ENCODE results near the gene IQCM.

Gene IQCM

GRCh38 chr4:149766135-149766534 lies 49.5 kb downstream of the IQCM start:
- DNase-seq, result no peak

GRCh38 chr4:149765630-149766029 lies 50.0 kb downstream of the IQCM start:
- DNase-seq, result no peak

- DNase-seq, result no peak
Measured at GRCh38 chr4:149755969-149756368, 59.7 kb downstream of the IQCM start.

DNA sequence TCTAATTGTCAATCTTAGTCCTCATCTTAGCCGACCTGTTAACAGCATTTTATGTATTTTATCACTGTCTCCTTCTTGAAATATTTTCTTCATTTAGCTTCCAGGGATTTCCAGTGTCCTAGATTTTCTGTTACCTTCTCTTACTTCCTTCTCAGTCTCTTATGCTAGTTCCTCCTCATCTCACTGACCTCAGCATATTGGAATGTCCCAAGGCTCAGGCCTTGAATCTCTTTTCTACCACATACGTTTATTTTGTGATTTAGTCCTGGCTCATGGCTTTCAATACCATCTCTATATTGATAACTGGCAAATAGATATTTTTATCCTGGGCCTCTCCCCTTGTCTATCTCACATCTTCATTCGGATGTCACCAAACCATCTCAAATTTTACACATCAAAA lies 61.1 kb downstream of the IQCM start:
- DNase-seq, result no peak

DNA sequence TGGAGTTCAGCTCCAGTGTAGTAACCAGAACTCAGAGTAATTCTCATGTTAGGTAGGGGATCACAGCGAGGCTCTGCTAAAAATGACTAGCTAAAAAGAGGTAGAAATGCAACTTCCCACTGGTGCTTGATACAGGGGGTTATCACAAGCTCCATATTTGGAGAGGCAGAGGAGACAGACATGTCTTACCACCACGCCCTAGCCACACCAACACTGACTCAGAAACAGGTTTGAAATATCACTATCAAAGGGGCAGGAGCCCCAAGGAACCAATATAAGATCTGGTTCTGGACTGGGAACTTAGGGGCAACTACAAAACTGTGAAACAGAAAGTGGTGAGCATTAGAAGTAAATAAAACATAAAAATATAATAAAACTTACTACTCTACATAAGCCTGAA lies 62.9 kb downstream of the IQCM start:
- no peak for DNase-seq

- DNase-seq, result no peak
Measured at GRCh38 chr4:149751174-149751573, 64.5 kb downstream of the IQCM start.

DNA sequence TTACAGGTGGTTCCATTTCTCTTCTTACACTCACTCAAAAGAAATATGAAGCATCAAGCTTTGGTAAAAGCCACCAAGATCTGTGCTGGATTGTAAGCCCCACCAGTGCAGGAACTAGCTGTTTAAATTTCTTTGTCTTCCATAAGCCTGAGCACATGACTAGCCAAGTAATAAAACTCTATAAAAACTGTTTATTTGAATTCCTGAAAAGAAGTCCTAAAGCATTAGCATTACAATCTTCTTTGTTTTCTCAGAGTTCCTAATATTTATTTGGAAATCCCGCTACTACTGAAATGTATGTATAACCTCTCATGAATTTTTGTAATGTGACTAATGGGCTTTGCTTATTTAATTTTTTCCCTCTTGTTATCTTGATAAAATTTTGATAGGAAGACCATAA lies 65.9 kb downstream of the IQCM start:
- no peak for DNase-seq

GRCh38 chr4:149747646-149748045 lies 68.0 kb downstream of the IQCM start:
- no peak for DNase-seq

- no peak for DNase-seq
Measured at GRCh38 chr4:149746276-149746675, 69.4 kb downstream of the IQCM start.

- DNase-seq, result no peak
Measured at GRCh38 chr4:149741186-149741831, 74.3 kb downstream of the IQCM start.

GRCh38 chr4:149738156-149738555 lies 77.5 kb downstream of the IQCM start:
- no peak for DNase-seq

GRCh38 chr4:149735796-149736195 lies 79.8 kb downstream of the IQCM start:
- DNase-seq, result no peak

DNA sequence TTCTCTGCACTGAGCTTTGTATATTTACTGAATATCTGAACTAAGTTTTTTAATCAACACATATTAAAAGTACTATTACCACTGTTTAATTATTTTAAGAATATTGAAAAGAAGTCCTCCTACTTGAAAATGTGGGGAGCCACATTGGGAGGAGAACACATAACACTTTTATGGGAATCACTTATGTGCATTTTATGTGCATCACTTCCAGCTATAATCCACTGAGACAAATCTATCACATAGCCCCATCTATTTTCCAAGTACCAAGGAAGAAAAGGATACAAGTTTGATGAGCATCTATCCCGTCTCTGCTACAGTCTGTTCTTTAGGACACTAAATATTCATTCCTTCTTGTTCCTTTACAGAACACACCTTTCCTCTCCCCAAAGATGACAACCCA lies 87.2 kb downstream of the IQCM start:
- no peak for DNase-seq

DNA sequence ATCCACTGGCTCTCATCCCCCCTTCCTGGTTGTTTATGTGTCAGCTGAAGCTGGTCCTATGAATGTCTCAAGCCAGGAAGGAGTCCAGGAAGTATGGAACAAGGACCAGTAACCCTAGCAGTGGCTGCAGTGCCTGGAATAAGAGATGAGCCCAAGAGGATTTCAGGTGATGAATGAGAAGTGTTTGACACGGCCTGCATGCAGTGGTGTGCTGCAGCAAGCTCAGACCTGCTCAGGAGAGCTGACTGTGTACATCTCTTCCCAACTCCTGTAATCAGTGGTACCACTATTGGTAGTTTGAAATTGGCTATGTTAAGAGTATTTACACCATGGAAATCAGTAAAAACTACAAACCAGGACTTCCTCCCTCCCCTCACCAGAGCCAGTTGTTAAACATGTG lies 88.0 kb downstream of the IQCM start:
- no peak for DNase-seq

- DNase-seq, result no peak
Measured at GRCh38 chr4:149723065-149723464, 92.6 kb downstream of the IQCM start.

DNA sequence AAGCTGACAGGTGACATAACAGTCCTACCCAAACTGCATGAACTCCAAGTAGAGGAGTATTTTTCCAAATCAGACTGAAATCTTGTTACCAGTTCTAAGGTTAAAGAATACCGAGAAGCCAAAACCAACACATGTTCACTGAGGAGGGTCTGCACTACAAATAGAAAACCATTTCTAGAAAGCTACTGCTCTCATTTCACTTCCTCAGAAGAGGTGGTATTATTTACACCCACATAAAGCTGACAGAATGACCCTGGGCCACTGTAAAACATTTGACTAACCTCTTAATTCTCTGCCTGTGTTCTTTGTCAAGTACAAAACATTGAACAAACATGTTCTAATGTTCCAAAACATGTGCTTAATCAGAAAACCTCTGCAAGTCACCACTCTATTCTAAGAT lies 95.8 kb downstream of the IQCM start:
- DNase-seq, result no peak

DNA sequence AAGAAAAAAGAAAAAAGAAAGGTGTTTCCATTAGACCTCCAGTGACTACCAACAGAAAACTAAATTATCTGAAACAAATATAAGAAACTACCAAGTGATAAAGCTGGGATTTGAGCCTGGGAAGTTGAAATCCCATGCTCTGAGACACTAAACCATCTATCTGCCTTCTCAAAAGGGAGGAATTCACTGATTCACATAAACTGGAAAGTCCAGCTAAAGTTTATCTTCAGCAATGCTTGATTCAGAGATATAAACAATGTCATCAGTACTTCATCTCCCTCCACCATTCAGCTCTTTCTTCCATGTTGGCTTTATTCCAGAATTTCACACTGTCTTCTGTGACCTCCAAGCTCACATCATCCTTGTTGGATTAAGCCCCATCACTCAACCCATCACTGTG lies 96.3 kb downstream of the IQCM start:
- DNase-seq, result no peak

DNA sequence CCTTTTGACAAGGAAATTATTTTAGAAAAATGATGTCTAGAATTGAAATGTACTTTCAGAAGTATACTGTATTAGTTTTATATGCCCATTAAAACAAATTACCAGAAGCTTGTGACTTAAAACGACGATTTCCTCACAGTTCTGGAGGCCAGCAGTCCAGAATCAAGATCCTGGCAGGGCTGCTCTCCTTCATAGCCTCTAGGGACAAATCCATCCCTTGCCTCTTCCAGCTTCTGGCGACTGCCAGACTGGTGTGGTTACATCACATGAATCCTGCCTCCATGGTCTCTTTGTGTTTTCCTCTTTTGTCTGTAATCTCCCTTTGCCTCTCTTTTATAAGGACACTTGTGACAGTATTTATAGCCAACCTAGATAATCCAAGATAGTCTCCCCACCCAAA lies 97.1 kb downstream of the IQCM start:
- DNase-seq, result no peak

- no peak for DNase-seq
Measured at GRCh38 chr4:149716728-149717127, 98.9 kb downstream of the IQCM start.

GRCh38 chr4:149715822-149716585 lies 99.6 kb downstream of the IQCM start:
- DNase-seq, result no peak

GRCh38 chr4:149713031-149713430 lies 102.6 kb downstream of the IQCM start:
- no peak for DNase-seq

GRCh38 chr4:149711593-149712365 lies 103.9 kb downstream of the IQCM start:
- no peak for DNase-seq

DNA sequence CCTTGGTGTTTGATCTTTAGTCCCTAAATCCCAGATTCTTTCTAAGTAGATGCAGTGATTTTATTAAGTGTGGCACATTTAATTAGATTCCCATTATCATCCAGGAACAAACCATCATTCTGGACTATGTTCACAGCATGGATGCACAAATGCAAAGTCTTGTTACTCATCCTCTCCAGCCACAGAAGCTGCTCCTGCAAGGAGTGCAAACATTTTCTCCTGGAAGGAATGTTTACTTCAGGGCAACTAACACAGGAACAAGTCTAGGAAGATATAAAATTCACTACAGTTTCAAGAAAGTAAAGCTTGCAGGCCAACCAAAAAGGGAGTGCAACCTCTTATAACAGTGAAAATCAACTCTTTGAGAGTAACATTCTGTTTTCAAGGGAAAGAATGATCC lies 106.0 kb downstream of the IQCM start:
- no peak for DNase-seq

DNA sequence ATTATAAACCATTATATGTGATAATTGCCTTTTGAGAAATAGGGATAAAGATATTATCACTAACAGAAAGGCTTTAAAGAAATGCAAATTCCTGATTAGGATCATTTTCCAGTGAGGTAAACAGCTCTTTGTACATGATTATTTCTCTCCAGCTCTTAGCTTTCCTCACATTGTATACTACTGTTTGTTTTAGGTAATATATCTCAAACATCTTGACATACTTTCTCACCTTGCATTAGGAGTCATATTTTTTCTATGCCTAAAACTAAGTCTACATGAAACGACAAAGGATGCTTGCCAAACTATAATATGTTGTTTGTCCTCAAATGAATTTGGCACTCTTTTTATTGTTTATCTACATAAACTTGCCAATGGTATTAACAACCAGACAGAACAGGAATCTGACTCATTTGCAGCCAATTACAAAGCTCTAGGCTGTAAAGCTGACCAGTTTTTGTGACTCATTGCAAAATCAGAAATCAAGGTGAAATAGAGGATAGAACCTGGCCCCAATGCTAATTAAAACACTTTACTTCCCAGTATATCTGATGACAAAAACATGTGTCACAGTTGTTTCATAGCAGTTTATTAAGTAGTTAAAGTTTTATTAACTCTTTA lies 107.0 kb downstream of the IQCM start:
- no peak for DNase-seq
